GM23248 (cell line): ENCODE results near the gene TNIK.

Experiments
- EZH2 ChIP-seq: fragments of 200-600 bp; sonication (generic); IDR thresholded peaks from 2 replicates; pipeline ENCODE4 v1.6.1; 2018; ENCODE audit warnings: antibody characterized with exemption, mild to moderate bottlenecking; ENCODE audit not compliant: insufficient read depth, poor library complexity, severe bottlenecking
- EZH2phosphoT487 ChIP-seq: fragments of 200-600 bp; sonication (generic); IDR thresholded peaks from 2 replicates; pipeline ENCODE4 v1.6.1; 2018; ENCODE audit warnings: antibody characterized with exemption, moderate library complexity, mild to moderate bottlenecking, low read depth; ENCODE audit not compliant: insufficient read depth

GRCh38 chr3:171206283-171206682 lies 253.9 kb downstream of the TNIK start:
- TF ChIP-seq EZH2, result no peak
- no peak for TF ChIP-seq EZH2phosphoT487
